ENCODE data around the gene GPX2.

The GPX2 gene

GRCh38 chr14:64939817-64940190 lies 2.7 kb downstream of the GPX2 start:
- intact Hi-C loops (cut with DNase I; ENCODE audit: low total_unique reads): no loop called here
- H3K36me3 ChIP-seq: peaks cover 0 to 52% (median 24%) of the 10 kb centered on the region in 3 donors
- H3K4me3 ChIP-seq: no peak overlapping the region
- no peak overlapping the region for H3K27ac ChIP-seq
- no peak for DNase-seq
- H3K9me3 ChIP-seq: no peaks in the 10 kb centered on the region
- H3K27me3 ChIP-seq: no peaks in the 10 kb centered on the region
- no peak for TF ChIP-seq CTCF (IDR thresholded peaks at IDR 0.05)
- peaks cover 0 to 31% (median 19%) of the 10 kb centered on the region in 4 donors for H3K4me1 ChIP-seq

GRCh38 chr14:64938972-64939816 lies 3.4 kb downstream of the GPX2 start:
- intact Hi-C loops (cut with DNase I; ENCODE audit: low total_unique reads): no loop called here
- no peak overlapping the region for H3K4me3 ChIP-seq
- H3K27ac ChIP-seq: no peak overlapping the region
- TF ChIP-seq CTCF (IDR thresholded peaks at IDR 0.05): no peak
- peaks cover 0 to 37% (median 24%) of the 10 kb centered on the region in 4 donors for H3K4me1 ChIP-seq
- H3K27me3 ChIP-seq: no peaks in the 10 kb centered on the region
- peaks cover 0 to 48% (median 26%) of the 10 kb centered on the region in 3 donors for H3K36me3 ChIP-seq
- DNase-seq: no peak
- no peaks in the 10 kb centered on the region for H3K9me3 ChIP-seq

GRCh38 chr14:64937821-64938193 lies 4.7 kb downstream of the GPX2 start:
- intact Hi-C loops (cut with DNase I; ENCODE audit: low total_unique reads): no loop called here
- Histone ChIP-seq H3K4me1 (peaks cover 0 to 41% (median 27%) of the 10 kb centered on the region in 4 donors), H3K36me3 (peaks cover 2 to 45% (median 30%) of the 10 kb centered on the region in 3 donors), H3K4me3 (no peak overlapping the region), H3K27ac (no peak overlapping the region), H3K9me3 (no peaks in the 10 kb centered on the region), H3K27me3 (no peaks in the 10 kb centered on the region)
- TF ChIP-seq CTCF (IDR thresholded peaks at IDR 0.05): peak; percentile 40 to 53
- DNase-seq: no peak

- Histone ChIP-seq H3K4me1 (peaks cover 0 to 47% (median 27%) of the 10 kb centered on the region in 4 donors), H3K36me3 (peaks cover 2 to 40% (median 31%) of the 10 kb centered on the region in 3 donors), H3K4me3 (no peak overlapping the region), H3K9me3 (no peaks in the 10 kb centered on the region), H3K27me3 (no peaks in the 10 kb centered on the region), H3K27ac (peak overlapping the region in 1 of 2 donors; percentile 38)
- intact Hi-C loops (cut with DNase I; ENCODE audit: low total_unique reads): no loop called here
- TF ChIP-seq CTCF (IDR thresholded peaks at IDR 0.05): no peak
- DNase-seq: no peak
Observed at GRCh38 chr14:64937171-64937820, 5.2 kb downstream of the GPX2 start.

- no peak for TF ChIP-seq CTCF (IDR thresholded peaks at IDR 0.05)
- Histone ChIP-seq H3K4me3 (no peak overlapping the region), H3K27ac (peak overlapping the region; percentile 38), H3K9me3 (no peaks in the 10 kb centered on the region), H3K27me3 (no peaks in the 10 kb centered on the region), H3K4me1 (peaks cover 0 to 64% (median 41%) of the 10 kb centered on the region in 4 donors), H3K36me3 (peaks cover 2 to 33% (median 28%) of the 10 kb centered on the region in 3 donors)
- intact Hi-C loops (cut with DNase I; ENCODE audit: low total_unique reads): no loop called here
- no peak for DNase-seq
Observed at GRCh38 chr14:64935508-64935907, 7.0 kb downstream of the GPX2 start.
